Effector memory CD8-positive, alpha-beta T cell (primary cell): Measurements from ENCODE around the gene ACYP2.

ENCODE experiments used
- ATAC-seq: fragments of 150-1000 bp; cut with Tn5 transposase; replicated peaks from 2 replicates; pipeline ENCODE4 v1.10.0; 2021; ENCODE audit warnings: mild to moderate bottlenecking, moderate library complexity
- DNase-seq, 3 experiments: peaks; one replicate each; pipeline ENCODE4 v3.0.0; 2021
- H3K27ac Mint-ChIP-seq, 2 donors: one replicate each; pipeline ENCODE4 v1.8.0; 2022; ENCODE audit warnings: mild to moderate bottlenecking in 2 of 2, mixed read lengths in 2 of 2, moderate library complexity in 2 of 2
- H3K27me3 Mint-ChIP-seq, 2 donors: one replicate each; pipeline ENCODE4 v1.8.0; 2022; ENCODE audit warnings: mixed read lengths in 2 of 2
- H3K36me3 Mint-ChIP-seq: one replicate; pipeline ENCODE4 v1.8.0; 2022; ENCODE audit warnings: mild to moderate bottlenecking, moderate library complexity, mixed read lengths; ENCODE audit not compliant: insufficient read depth
- H3K4me1 Mint-ChIP-seq, 2 donors: one replicate each; pipeline ENCODE4 v1.8.0; 2022; ENCODE audit warnings: low read depth in 2 of 2, mixed read lengths in 2 of 2
- H3K4me3 Mint-ChIP-seq, 2 donors: one replicate each; pipeline ENCODE4 v1.8.0; 2022; ENCODE audit warnings: mild to moderate bottlenecking in 2 of 2, mixed read lengths in 2 of 2, moderate library complexity in 2 of 2
- H3K9me3 Mint-ChIP-seq, 2 donors: one replicate each; pipeline ENCODE4 v1.8.0; 2022; ENCODE audit warnings: mixed read lengths in 2 of 2

ACYP2 gene

DNA sequence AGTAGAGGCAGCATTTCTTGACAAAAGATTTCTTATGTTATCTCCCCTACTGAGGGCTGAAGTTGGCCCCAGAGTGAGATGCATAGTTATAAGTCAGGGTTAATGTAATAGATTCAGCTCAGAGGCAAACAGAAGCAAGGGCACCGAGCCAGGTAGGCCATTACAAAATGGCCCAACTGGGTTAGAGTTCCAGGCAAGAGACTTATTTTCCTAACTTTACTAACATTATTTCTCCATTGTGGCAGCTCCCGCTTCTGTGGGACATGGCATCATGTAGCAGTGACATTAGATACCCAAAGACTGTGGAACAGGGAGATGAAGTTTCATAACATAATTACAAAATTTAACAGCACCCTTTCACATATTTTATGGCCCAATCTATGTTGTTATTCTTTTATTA lies 113.5 kb downstream of the ACYP2 start:
- Mint-ChIP-seq H3K27ac (no peak overlapping the region), H3K4me3 (no peak overlapping the region), H3K4me1 (no peaks in the 10 kb centered on the region), H3K9me3 (no peaks in the 10 kb centered on the region), H3K27me3 (no peaks in the 10 kb centered on the region), H3K36me3 (no peaks in the 10 kb centered on the region)
- DNase-seq (no peak), ATAC-seq (no peak)

DNA sequence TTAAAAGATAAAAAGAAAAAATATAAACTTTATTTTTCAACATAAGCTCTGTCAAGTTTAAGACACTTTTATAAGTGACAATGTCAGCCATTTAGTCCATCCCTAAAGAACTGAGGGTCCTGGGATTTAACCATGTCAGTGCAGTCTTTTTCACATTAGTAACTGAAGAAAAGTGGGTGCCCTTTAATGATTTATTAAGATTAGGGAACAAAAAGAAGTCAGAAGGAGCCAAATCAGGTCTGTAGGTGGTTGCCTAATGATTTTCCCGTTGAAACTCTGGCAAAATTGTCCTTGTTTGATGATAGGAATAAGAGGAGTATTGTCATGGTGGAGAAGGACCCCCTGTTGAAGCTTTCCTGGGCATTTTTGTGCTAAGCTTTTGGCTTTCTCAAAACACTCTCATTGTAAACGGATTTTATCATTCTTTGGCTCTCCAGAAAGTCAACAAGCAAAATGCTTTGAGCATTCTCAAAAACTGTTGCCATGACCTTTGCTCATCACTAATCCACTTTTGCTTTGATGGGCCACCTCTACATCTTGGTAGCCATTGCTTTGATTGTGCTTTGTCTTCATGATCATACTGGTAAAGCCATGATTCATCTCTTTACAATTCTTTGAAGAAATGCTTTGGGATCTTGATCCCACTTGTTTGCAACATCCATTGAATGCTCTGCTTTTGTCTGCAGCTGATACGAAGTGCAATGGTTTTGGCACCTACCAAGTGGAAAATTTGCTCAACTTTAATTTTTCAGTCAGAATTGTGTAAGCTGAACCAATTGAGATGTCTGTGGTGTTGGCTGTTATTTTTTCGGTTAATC lies 118.6 kb downstream of the ACYP2 start:
- Mint-ChIP-seq H3K36me3 (peaks cover 3% of the 10 kb centered on the region), H3K9me3 (no peaks in the 10 kb centered on the region), H3K4me1 (no peaks in the 10 kb centered on the region), H3K4me3 (no peak overlapping the region), H3K27me3 (no peaks in the 10 kb centered on the region), H3K27ac (no peak overlapping the region)
- ATAC-seq, result no peak
- no peak for DNase-seq

DNA sequence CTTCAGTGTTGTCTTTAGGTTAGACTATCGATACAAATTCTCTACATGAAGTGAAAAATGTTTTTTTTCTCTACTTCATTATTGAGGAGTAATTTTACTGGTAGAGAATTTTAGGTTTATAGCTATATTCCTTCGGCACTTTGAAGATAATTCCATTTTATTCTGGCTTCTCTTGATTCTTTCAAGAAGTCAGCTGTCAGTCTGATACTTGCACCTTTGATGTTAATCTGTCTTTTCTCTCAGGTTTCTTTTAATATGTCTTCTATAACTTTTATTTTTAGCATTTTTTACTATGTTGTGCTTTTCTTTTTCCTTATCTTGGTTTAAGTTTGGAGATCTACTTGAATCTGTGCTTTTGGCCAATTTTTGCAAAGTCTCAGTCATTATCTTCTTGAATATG lies 122.0 kb downstream of the ACYP2 start:
- H3K9me3 Mint-ChIP-seq, result no peaks in the 10 kb centered on the region
- H3K36me3 Mint-ChIP-seq, result peaks cover 3% of the 10 kb centered on the region
- H3K27me3 Mint-ChIP-seq, result no peaks in the 10 kb centered on the region
- DNase-seq, result no peak
- H3K27ac Mint-ChIP-seq, result no peak overlapping the region
- no peaks in the 10 kb centered on the region for H3K4me1 Mint-ChIP-seq
- ATAC-seq, result no peak
- H3K4me3 Mint-ChIP-seq, result no peak overlapping the region

DNA sequence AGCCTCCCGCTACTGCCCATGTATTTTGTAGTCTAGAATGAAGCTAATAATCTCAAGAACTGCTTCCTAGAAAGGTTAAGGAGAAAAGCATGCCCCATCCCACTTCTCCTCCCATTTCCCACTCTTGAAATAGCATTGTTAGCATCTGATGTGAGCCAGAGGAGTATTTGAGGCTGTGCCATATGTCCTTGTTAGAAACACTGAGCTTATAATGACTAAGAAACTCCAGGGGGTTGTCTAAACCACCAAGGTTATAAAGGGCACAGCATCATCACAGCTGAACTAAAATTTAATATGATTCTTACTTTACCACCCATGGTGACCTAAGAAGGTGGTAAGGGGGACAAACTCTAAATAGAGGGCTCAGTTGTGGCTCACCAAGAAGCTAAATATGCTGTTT lies 124.0 kb downstream of the ACYP2 start:
- ATAC-seq (no peak), DNase-seq (no peak)
- Mint-ChIP-seq H3K4me1 (no peaks in the 10 kb centered on the region), H3K27me3 (no peaks in the 10 kb centered on the region), H3K36me3 (peaks cover 3% of the 10 kb centered on the region), H3K27ac (no peak overlapping the region), H3K9me3 (no peaks in the 10 kb centered on the region), H3K4me3 (no peak overlapping the region)

DNA sequence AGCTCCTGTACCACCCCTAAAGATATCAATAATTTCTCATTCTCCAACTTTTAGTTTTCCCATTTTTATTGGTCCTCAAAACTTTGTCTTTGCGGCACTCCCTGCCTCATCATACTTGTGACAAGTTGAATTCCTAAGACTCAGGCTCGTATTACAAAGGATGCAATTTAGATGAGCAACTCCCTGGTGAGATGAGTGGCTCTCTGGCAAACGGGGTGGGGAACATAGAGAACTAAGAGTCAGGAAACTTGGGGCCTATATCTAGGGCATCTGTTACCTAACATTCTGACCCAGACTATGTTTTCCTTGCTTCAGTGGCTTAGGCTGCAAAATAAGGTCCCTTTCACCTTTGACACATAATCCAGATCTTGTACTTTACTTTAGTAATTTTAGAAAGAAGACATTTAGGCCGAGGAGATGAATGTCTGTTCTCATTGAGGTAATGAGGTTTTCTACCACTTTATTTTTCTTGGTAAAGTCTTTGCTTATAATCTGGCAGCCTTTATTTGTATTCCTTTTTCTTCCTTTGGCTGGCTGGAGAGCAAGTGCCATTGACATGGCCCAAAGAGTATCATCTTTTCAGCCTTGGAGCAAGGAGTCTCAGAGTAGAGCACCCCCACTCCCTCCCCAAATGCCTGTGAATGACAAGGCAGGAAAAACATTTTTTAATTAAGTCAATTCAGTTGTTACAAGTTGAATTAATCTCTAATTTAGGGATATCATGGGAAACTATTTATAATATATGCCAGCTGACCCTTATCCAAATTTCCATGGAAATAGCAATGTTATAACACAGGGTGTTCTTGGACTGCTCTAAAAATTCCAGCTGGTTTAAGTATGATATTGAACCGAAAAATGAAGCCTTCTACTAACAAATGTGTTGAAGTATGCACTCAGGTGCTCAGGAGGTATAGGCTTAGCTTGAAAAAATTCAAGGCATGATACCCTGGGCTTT lies 125.4 kb downstream of the ACYP2 start:
- DNase-seq (no peak), ATAC-seq (no peak)
- no peaks in the 10 kb centered on the region for H3K4me1 Mint-ChIP-seq
- no peaks in the 10 kb centered on the region for H3K27me3 Mint-ChIP-seq
- H3K4me3 Mint-ChIP-seq, result no peak overlapping the region
- H3K27ac Mint-ChIP-seq, result no peak overlapping the region
- no peaks in the 10 kb centered on the region for H3K36me3 Mint-ChIP-seq
- H3K9me3 Mint-ChIP-seq, result no peaks in the 10 kb centered on the region

DNA sequence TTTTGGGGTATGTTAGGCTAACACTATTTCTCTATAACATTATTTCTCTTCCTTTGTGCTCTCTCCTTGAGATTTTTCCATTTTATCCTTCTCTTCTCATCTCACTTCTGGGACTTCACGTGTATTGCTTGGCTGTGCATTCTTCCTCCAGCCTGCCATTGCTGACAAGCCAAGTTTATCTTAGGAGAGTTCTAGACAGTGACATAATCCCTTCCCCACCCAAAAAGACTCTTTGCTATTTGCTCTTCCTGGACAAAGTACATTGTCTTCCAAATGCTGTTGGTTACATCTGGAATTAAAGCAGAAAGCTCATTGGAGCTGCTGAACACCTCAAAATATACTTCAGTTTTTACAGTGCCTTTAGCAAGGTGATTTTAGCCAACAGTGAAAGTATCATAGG lies 131.7 kb downstream of the ACYP2 start:
- Mint-ChIP-seq H3K27ac (no peak overlapping the region), H3K4me3 (no peak overlapping the region), H3K4me1 (no peaks in the 10 kb centered on the region), H3K36me3 (no peaks in the 10 kb centered on the region), H3K27me3 (no peaks in the 10 kb centered on the region), H3K9me3 (no peaks in the 10 kb centered on the region)
- ATAC-seq (no peak), DNase-seq (no peak)

DNA sequence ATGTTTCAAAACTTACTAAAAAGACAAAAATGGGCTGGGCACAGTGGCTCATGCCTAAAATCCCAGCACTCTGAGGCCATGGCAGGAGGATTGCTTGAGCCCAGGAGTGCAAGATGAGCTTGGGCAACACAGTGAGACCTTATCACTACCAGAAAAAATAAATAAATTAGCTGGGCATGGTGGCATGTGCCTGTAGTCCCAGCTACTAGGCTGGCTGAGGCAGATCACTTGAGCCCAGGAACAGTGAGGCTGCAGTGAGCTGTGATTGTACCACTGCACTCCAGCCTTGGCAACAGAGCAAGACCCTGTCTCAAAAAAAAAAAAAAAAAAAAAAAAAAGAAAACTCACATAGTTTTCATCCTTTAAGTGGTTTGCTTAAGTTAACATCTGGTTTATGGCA lies 134.2 kb downstream of the ACYP2 start:
- Mint-ChIP-seq H3K36me3 (no peaks in the 10 kb centered on the region), H3K4me3 (no peak overlapping the region), H3K27me3 (no peaks in the 10 kb centered on the region), H3K9me3 (no peaks in the 10 kb centered on the region), H3K27ac (no peak overlapping the region), H3K4me1 (no peaks in the 10 kb centered on the region)
- DNase-seq, result no peak
- ATAC-seq, result no peak

DNA sequence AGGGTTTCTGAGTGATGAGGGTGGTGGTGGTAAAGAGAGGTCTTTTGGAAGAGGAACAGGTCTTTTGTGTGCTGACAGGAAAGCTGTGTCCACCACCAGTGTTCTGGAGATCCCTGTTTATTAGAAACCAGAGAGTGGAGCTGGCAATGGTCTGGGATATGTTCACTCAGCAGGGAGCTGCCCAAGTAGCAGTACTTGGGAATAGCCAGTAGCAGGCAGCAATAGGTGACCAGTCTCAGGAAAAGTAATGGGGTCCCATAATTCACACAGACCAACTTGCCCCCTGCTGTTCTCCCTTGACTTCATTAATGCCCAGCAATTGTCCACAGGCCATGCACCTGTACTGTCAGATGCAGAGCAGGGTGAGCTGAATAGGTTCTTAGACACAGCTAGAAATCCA lies 138.8 kb downstream of the ACYP2 start:
- Mint-ChIP-seq H3K4me1 (no peaks in the 10 kb centered on the region), H3K27ac (no peak overlapping the region), H3K27me3 (no peaks in the 10 kb centered on the region), H3K4me3 (no peak overlapping the region), H3K36me3 (no peaks in the 10 kb centered on the region), H3K9me3 (no peaks in the 10 kb centered on the region)
- ATAC-seq (no peak), DNase-seq (no peak)

DNA sequence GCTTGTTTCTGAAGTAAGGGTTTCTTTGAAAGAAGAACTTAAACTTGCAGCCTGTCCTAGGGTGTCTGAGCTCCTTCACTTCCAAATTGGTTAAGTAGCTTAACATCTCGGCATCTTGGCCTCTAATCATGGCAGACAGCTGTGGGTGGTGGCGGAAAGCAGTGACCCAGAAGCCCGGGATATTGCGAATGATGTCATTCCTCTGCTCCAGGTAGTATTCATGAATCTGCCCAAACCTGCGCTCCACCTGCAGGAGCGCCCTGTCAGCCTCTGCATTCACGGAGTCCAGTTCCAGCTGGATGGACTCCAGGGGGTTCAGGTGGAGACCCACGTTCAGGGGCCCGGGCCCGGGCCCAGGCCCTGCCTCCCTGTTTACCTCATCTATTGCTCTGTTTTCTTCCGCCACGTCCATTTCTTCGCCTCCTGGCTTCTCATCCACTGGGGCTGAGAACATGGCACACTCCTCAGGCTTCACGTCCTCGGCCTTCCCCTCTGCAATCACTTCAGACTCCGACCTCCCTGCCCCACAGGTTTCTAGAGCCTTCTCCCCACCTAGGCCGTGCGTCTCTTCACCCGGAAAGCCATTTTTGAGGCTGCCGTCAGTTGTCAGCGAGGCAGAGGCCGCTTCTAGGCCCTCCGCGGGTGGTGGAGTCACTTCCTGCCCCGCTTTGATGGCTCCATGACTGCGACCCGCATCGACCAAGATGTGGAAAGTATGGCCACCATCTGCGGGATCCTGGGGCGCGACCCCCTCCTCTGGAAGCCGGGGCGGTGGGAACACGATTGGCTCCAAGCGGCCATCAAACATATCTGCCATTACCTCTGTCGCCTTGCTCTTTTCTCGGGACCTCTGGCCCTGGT lies 140.0 kb downstream of the ACYP2 start:
- Mint-ChIP-seq H3K27ac (no peak overlapping the region), H3K9me3 (no peaks in the 10 kb centered on the region), H3K4me3 (no peak overlapping the region), H3K27me3 (no peaks in the 10 kb centered on the region), H3K36me3 (no peaks in the 10 kb centered on the region), H3K4me1 (no peaks in the 10 kb centered on the region)
- DNase-seq (no peak), ATAC-seq (no peak)

DNA sequence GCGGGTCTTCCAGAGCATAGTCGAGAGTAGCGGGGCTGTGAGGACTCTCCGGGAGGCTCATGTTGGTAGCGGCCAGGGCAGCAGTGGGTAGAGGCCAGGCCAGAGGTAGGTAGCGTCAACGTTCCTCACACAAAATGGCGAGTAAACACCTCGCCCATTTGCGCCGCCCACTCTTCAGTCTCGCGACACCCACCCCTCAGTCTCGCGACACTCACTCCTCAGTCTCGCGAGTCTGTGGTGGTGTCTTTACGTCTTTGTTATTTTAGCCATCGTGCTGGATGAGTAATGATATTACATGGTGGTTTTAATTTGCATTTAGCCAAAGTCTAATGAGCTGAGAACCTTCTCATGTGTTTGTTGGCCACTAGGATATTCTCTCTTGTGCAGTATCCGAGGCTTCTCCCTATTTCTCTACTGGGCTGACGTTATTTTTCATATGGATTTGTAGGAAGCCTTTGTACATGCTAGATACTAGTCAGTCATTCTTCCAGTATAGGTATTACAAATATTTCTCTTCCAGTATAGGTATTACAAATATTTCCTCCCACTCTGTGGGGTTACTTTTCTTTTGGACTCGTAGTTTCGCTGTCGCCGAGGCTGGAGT lies 140.8 kb downstream of the ACYP2 start, which contains the start of gene TSPYL6:
Gene TSPYL6 (minus strand): TSS at position 139 of the 604 bp plus-strand sequence. CDS start 78 bp downstream, at position 61.
- DNase-seq, result no peak
- Mint-ChIP-seq H3K36me3 (no peaks in the 10 kb centered on the region), H3K27ac (no peak within 1 kb of the TSS), H3K9me3 (no peaks in the 10 kb centered on the region), H3K4me3 (no peak within 1 kb of the TSS), H3K4me1 (no peaks in the 10 kb centered on the region), H3K27me3 (no peaks in the 10 kb centered on the region)
- ATAC-seq, result no peak

DNA sequence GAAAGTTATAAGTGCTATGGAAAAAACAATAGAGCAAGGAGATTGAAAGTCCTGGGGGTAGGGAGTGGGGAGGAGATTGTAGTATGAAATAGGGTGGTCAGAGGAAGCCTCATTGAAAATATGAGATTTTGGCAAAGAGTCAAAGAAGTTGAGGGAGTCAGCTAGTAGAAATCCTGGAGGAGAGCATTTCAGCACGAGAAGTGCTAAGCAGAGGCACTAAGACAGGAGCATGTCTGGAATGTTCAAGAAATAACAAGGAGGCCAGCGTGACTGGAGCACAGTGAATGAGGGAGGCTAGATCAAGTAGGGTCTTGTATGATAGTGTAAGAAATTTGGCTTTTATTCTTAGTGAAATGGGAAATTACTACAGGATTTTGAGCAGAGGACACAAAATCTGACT lies 142.8 kb downstream of the ACYP2 start:
- Mint-ChIP-seq H3K27ac (no peak overlapping the region), H3K4me1 (no peaks in the 10 kb centered on the region), H3K4me3 (no peak overlapping the region), H3K27me3 (no peaks in the 10 kb centered on the region), H3K36me3 (no peaks in the 10 kb centered on the region), H3K9me3 (no peaks in the 10 kb centered on the region)
- ATAC-seq (no peak), DNase-seq (no peak)

DNA sequence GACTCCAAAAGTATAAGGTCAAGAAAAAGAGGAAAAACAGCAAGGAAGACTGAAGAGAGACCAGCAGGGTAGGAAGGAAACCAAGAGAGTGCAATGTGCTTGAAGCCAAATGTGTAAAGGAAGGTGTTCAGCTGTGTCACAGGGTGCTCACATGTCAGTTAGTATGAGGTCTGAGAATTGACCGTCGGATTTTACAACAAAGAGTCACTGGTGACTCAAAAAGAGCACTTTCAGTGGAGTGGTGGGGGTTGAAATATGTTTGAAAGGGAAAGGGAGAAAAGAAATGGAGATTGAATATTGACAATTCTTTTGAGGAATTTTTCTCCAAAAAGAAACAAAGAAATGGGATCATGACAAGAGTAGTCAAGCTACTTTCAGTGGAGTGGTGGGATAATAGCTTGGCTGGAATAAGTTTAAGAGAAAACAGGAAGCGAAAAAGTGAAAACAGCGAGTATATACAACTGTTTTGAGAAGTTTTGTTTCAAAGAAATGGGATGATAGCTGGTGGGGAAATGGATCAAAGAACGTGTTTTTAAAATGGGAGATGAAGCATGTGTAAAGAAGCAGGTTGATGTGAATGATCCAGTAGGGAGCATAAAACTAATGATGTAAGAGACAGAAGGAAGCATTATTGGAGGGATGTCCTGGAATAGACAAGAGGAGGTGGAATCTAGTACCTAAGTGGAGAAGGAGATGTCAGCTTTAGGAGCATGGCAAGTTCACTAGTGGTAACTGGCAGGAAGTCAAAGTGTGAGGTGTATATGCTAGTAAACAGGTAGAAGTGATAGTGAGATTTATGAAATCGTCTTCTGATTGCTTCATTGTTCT lies 144.2 kb downstream of the ACYP2 start:
- no peaks in the 10 kb centered on the region for H3K9me3 Mint-ChIP-seq
- H3K27ac Mint-ChIP-seq, result no peak overlapping the region
- no peaks in the 10 kb centered on the region for H3K27me3 Mint-ChIP-seq
- no peaks in the 10 kb centered on the region for H3K36me3 Mint-ChIP-seq
- no peaks in the 10 kb centered on the region for H3K4me1 Mint-ChIP-seq
- DNase-seq (no peak), ATAC-seq (no peak)
- H3K4me3 Mint-ChIP-seq, result no peak overlapping the region
